GM10847 (cell line): ENCODE measurements around the gene NAIF1.

ENCODE experiments used
- POLR2A ChIP-seq: IDR thresholded peaks from 2 replicates; pipeline ENCODE4 v1.6.1; 2011; ENCODE audit not compliant: insufficient read length; ENCODE audit errors: extremely low read depth

Gene NAIF1

DNA sequence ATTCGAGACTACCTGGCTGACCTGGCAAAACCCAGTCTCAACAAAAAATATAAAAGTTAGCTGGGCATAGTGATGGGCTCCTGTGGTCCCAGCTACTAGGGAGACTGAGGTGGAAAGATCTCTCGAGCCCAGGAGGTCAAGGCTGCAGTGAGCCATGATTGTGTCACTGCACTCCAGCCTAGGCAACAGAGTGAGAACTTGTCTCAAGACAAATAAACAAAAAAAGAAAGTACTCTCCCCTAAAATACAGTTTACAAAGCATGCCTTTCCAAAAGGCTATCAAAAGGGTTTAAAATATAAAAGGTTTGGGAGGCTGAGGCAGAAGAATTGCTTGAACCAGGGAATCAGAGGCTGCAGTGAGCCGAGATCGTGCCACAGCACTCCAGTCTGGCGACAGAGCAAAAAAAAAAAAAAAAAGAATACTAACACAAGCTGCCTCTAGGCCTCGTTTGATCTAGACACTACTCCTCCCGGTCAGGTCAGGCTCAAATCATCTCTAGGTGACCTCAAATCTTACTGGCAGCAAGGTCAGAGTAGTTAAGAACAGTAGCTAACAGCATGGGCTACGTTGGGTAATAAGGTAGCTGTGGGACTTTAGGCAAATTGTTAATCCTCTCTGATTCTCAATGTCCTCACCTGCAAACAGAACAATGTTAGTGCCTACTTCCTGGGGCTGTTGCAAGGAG is 9.3 kb downstream of the NAIF1 start:
- TF ChIP-seq POLR2A: no peak

DNA sequence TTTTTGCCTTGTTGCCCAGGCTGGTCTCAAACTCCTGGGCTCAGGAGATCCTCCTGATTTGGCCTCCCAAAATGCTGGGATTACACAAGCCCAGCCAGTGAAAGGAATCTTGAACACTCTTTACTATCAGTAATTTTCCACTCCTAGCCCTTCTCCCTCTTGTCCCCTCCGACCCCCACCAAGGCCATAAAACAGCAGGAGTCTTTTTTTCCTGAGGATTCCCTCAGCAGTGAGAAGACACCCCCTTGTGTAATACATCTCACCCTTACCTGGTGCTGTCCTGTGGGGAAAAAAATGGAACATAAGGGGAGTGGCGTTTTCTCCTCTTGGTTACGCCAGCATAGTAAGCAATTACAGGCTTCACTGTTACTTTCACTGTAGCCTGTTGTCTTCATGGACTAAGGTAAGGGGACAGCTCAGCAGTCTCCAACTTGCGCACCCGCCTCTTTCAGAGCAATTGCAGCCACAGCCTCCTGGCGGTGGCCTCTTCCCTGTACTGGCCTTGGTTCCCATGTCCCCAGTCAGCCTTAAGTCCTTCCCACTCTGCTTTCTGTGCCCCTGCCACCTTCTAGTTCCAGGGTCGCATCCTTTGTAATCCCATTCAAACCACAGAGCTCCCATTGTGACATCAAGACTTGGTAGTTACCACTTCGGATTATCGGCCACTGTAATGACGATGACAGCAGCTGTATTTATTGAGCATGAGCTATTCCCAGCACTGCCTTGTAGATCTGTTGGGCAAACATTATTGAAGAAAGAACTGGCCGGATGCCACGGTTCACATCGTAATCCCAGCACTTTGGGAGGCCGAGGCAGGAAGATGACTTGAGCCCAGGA is 10.0 kb downstream of the NAIF1 start:
- no peak for TF ChIP-seq POLR2A

DNA sequence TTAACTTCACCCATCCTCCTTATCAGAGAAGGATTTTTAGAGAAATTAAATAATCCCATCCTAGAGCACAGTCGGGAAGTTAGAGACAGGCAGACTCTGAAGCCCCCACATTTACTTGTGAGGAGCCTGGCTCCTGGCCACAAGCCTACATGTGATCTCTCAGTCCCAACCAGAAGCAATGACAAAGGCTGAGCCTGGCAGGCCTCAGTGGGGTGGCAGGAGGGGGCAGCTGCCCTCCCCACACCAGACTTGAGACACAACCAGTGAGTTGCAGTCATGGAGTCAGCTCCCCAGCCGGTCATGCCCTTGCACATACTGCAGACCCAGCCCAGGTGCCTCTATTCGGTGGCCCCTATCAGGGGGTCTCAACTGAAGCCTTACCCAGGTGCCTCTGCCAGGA is 11.0 kb downstream of the NAIF1 start:
- TF ChIP-seq POLR2A: no peak

DNA sequence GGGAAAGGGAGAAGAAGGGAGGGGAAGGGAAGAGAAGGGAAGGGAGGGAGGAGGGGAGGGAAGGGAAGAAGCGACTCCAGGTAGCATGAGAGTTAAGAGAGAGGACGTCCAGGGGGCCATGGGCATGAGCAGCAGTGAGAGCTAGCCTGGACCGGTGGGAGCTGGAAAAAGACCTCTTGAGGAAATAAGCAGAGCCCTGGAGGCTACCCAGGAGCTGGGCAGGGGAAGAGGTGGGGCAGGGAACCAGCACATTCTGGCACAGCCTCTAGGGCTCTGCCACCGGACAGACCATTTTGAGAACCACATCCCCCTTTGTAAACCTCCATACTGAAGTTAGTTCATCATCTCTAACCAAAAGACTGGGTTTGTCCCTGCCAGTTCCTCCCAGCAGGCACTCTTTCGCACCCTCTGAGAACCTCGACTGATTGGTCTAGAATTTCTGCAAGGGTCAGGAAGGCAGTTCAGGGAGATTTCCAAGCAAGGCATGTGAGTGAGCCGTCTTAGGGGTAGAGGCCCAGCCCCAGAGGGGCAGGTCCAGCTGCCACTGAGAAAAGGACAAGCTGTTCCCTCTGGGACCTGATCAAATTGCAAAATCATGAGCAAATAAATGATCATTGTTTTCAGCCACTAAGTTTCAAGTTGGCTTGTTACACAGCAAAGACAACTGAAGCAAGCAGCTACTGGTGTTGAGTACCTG is 11.6 kb downstream of the NAIF1 start:
- no peak for TF ChIP-seq POLR2A

DNA sequence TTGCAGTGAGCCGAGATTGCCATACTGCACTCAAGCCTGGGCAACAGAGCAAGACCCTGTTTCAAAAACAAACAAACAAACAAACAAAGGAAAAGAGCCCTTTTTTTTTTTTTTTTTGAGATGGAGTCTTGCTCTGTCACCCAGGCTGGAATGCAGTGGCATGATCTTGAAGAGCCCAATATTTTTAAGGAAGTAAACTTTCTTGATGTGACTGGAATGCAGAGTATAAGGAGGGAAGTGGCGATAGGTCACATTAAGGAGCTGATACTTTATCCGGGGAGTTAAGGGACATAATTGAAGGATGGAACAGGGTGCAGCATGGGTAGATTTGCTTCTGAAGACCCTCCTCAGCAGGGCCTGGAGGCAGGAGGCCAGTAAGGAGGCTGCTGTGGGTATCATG is 13.0 kb downstream of the NAIF1 start:
- no peak for TF ChIP-seq POLR2A

DNA sequence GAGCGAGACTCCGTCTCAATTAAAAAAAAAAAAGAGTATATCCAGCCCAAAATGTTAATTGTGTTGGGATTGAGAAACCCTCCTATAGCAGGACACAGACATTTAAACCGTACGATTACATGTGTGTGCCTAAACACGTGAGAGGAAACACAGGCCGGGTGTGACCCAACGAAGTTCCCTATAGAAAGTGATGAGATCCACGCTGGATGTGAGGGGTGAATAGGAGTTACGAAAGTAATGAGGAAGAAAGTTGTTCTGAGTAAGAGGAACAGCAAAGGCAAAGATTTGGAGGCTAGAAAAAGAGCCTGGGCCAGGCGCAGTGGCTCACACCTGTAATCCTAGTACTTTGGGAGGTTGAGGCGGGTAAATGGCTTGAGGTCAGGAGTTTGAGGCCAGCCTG is 13.6 kb downstream of the NAIF1 start:
- TF ChIP-seq POLR2A: no peak

DNA sequence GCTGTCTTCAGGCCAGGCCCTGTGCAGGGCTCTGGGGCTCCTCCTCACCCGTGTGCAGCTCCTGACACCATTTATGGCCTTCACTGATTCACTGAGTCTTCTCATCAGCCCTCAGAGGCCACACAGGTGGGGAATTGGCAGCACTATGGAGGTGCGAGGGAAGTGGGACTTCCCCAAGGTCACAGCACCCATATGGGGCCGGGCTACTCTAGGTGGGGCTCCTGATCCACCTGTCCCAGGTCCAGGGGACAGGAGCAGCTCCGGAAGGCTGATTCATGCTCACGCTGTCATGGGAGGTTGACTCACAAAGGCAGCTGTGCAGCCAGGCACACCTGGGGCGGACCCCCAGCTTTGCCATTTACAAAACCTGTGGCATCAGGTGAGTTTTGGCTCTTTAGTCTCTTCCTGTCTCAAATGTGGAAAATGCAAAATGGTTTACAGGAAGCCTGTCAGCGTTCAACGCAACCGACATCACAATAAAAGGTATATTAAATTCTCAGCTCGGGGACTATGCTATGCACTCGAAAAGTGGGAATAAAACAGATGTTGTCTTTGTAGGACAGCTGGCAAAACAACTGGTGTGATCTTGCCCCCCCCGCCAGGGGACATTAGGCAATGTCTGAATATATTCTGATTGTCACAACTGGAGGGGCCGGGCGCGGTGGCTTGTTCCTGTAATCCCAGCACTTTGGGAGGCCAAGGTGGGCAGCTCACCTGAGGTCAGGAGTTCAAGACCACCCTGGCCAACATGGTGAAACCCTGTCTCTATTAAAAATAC is 15.0 kb downstream of the NAIF1 start:
- no peak for TF ChIP-seq POLR2A

GRCh38 chr9:128049843-128050242 is 17.3 kb downstream of the NAIF1 start:
- no peak for TF ChIP-seq POLR2A

DNA sequence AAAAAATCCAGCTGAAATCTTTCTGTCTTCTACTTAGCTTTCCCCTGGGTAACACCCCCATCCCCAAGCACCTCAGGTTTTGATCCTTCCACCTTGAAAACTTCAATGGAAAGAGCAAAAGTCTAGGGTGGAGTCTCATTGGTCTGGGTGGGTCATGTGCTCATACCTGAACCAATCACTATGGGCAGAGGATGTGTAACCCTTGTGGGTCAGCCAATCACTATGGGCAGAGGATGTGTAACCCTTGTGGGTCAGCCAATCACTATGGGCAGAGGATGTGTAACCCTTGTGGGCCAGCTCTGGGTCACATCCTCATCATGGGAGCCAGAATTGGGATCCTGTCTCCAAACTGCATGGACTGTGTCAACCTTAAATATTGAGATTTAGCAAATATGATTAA is 18.5 kb downstream of the NAIF1 start:
- TF ChIP-seq POLR2A: no peak

- no peak for TF ChIP-seq POLR2A
These were observed 19.9 kb downstream of the NAIF1 start for GRCh38 chr9:128047231-128047630.

DNA sequence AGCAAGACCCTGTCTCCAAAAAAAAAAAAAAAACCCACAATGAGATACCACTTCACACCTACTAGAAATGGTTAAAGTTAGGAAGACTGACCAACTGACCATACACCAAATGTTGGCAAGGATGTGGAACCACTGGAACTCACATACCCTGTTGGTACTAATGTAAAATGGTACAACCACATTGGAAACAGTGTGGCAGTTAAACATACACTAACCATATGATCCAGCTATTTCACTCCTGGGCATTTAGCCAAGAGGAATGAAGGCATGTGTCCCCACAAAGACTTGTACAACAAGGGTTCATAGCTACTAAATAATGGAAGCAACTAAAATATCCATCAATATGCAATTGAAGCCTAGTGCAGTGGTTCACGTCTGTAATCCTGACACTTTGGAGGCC is 21.3 kb downstream of the NAIF1 start:
- TF ChIP-seq POLR2A: no peak

GRCh38 chr9:128043467-128043868 is 23.7 kb downstream of the NAIF1 start:
- TF ChIP-seq POLR2A: no peak

DNA sequence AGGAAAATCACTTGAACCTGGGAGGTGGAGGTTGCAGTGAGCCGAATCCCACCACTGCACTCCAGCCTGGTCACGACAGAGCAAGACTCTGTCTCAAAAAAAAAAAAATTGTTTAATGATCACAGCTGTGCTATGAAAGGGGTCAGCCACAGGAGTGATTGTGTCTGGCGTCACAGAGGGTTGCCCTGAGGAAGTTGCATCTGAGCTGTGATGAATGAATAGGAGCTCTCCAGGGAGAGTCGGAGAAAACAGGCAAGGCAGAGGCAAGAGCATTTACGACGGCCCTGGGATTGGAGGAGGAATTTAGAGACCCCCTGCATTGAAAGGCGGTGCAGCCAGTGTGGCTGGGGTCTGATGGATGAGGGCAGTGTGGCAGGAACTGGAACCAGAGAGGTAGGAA is 25.1 kb downstream of the NAIF1 start:
- no peak for TF ChIP-seq POLR2A

GRCh38 chr9:128034821-128035652 is 32.1 kb downstream of the NAIF1 start:
- no peak for TF ChIP-seq POLR2A

- TF ChIP-seq POLR2A: no peak
These were observed 33.5 kb downstream of the NAIF1 start for GRCh38 chr9:128033609-128034008.

GRCh38 chr9:128027705-128028104 is 39.4 kb downstream of the NAIF1 start:
- no peak for TF ChIP-seq POLR2A
